GM15510 (cell line): ENCODE measurements around the gene HEPACAM2.

ENCODE experiments used
- POLR2A ChIP-seq: IDR thresholded peaks from 3 replicates; pipeline ENCODE4 v1.6.1; 2011; ENCODE audit warnings: borderline replicate concordance; ENCODE audit not compliant: insufficient read length; ENCODE audit errors: extremely low read depth

Gene HEPACAM2

GRCh38 chr7:93219868-93220267 lies 6.4 kb downstream of the HEPACAM2 start:
- no peak for TF ChIP-seq POLR2A

GRCh38 chr7:93218997-93219827 lies 7.1 kb downstream of the HEPACAM2 start:
- TF ChIP-seq POLR2A = no peak

GRCh38 chr7:93212881-93213280 lies 13.4 kb downstream of the HEPACAM2 start:
- no peak for TF ChIP-seq POLR2A

- TF ChIP-seq POLR2A = no peak
Observed at GRCh38 chr7:93211228-93211818, 14.9 kb downstream of the HEPACAM2 start.

- no peak for TF ChIP-seq POLR2A
Observed at GRCh38 chr7:93205046-93205445, 21.2 kb downstream of the HEPACAM2 start.

GRCh38 chr7:93203496-93203895 lies 22.8 kb downstream of the HEPACAM2 start:
- TF ChIP-seq POLR2A = no peak

GRCh38 chr7:93202594-93203250 lies 23.5 kb downstream of the HEPACAM2 start:
- TF ChIP-seq POLR2A = no peak

GRCh38 chr7:93198472-93198871 lies 27.8 kb downstream of the HEPACAM2 start:
- TF ChIP-seq POLR2A = no peak

- TF ChIP-seq POLR2A = no peak
Observed at GRCh38 chr7:93196336-93196735, 29.9 kb downstream of the HEPACAM2 start.

- no peak for TF ChIP-seq POLR2A
Observed at GRCh38 chr7:93194386-93194785, 31.9 kb downstream of the HEPACAM2 start.

GRCh38 chr7:93188870-93189634 lies 37.2 kb downstream of the HEPACAM2 start:
- no peak for TF ChIP-seq POLR2A

- no peak for TF ChIP-seq POLR2A
Observed at GRCh38 chr7:93185303-93186027, 40.8 kb downstream of the HEPACAM2 start.

GRCh38 chr7:93179173-93179572 lies 47.1 kb downstream of the HEPACAM2 start:
- TF ChIP-seq POLR2A = no peak

GRCh38 chr7:93178213-93178612 lies 48.1 kb downstream of the HEPACAM2 start:
- no peak for TF ChIP-seq POLR2A
